Mucosa of descending colon (tissue), 3 donors: ENCODE results near the gene GALP. TPM values are rescaled to one million over a fixed set of nuclear protein-coding genes. Genes with fewer than 3 reads are reported as not detected.
"Not testable (repeated sequence)": the region's sequence is repeated elsewhere in the genome, so short reads cannot be mapped to it uniquely, and the experiment has no call there.

ENCODE experiments used
- ATAC-seq: fragments of 200-7000 bp; cut with Tn5 transposase; one replicate; pipeline ENCODE4 v1.9.1; 2020; ENCODE audit warnings: mild to moderate bottlenecking, moderate library complexity
- DNase-seq, 3 donors: peaks; one replicate each; pipeline ENCODE4 v3.0.0-alpha.2; 2020
- H3K36me3 ChIP-seq: fragments of 200-600 bp; one replicate; pipeline ENCODE4 v1.8.0; 2021; ENCODE audit warnings: low read depth, mild to moderate bottlenecking
- H3K4me1 ChIP-seq: fragments of 200-600 bp; one replicate; pipeline ENCODE4 v1.8.0; 2021; ENCODE audit warnings: low read depth, mild to moderate bottlenecking
- H3K4me3 ChIP-seq: fragments of 200-600 bp; one replicate; pipeline ENCODE4 v1.8.0; 2021; ENCODE audit warnings: mild to moderate bottlenecking
- H3K9me3 ChIP-seq: fragments of 200-600 bp; one replicate; pipeline ENCODE4 v1.8.0; 2021; ENCODE audit warnings: mild to moderate bottlenecking
- intact Hi-C, 2 donors: fragments of 100-400 bp; cut with DNase I in 1 of 2; cut with micrococcal nuclease in 1 of 2; formaldehyde crosslinking; loops; one replicate each; pipeline versions ENCODE4 v1.11.0 to v1.11.1; 2022; cut with DNase I, micrococcal nuclease
- total RNA-seq, 3 donors: library from RNA; stranded (reverse); fragmentation: NEBNext Ultra II Directional in 2 of 3; extraction: Animal tissue kit (Norgen Biotek cat#: 25700) in 2 of 3; gene quantifications; one replicate each; pipeline versions ENCODE4 v1.2.1 to v1.2.4, GENCODE V29; 2021 to 2023
- TF ChIP-seq, protein P1 (sequence below): fragments of 200-600 bp; IDR thresholded peaks from one replicate; pipeline ENCODE4 v1.8.0; 2022; ENCODE audit warnings: antibody characterized with exemption, mild to moderate bottlenecking
- donor health status: DM: no; HTN: no; CAD: no; lungs with moderate emphysema.
- donor health status: DM: no; HTN: no; CAD: no.
- donor health status: DM: no; HTN: yes; CAD: no.

GALP gene
- total RNA-seq, 3 donors from 2014 or later = not detected

DNA sequence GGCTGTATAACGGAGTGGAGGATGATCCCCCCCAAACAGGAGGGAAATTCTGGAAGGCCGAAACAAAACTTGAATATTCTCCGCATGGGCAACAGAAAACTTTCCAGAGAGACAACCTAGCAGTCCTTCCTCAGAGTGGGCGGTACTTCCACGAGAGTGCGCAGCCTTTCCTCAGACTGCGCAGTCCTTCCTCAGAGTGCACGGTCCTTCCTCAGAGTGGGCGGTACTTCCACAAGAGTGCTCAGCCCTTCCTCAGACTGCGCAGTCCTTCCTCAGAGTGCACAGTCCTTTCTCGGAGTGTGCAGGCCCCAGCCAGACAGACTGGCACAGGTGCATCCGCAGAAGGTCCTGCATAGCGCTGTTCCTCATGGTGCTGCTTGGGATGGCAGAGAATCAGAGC lies 12.7 kb upstream of the GALP start:
- TF ChIP-seq, protein P1, sequence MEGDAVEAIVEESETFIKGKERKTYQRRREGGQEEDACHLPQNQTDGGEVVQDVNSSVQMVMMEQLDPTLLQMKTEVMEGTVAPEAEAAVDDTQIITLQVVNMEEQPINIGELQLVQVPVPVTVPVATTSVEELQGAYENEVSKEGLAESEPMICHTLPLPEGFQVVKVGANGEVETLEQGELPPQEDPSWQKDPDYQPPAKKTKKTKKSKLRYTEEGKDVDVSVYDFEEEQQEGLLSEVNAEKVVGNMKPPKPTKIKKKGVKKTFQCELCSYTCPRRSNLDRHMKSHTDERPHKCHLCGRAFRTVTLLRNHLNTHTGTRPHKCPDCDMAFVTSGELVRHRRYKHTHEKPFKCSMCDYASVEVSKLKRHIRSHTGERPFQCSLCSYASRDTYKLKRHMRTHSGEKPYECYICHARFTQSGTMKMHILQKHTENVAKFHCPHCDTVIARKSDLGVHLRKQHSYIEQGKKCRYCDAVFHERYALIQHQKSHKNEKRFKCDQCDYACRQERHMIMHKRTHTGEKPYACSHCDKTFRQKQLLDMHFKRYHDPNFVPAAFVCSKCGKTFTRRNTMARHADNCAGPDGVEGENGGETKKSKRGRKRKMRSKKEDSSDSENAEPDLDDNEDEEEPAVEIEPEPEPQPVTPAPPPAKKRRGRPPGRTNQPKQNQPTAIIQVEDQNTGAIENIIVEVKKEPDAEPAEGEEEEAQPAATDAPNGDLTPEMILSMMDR = no peak
- no peak for DNase-seq
- intact Hi-C loops = loop anchor here in 1 of 2 donors (5.0 kb wide), 1 partner anchor 76 kb away; no protein-coding TSS in a partner anchor
- no peak for ATAC-seq
- Histone ChIP-seq H3K9me3 (no peaks in the 10 kb centered on the region), H3K4me1 (no peaks in the 10 kb centered on the region), H3K4me3 (no peak overlapping the region), H3K36me3 (no peaks in the 10 kb centered on the region)

DNA sequence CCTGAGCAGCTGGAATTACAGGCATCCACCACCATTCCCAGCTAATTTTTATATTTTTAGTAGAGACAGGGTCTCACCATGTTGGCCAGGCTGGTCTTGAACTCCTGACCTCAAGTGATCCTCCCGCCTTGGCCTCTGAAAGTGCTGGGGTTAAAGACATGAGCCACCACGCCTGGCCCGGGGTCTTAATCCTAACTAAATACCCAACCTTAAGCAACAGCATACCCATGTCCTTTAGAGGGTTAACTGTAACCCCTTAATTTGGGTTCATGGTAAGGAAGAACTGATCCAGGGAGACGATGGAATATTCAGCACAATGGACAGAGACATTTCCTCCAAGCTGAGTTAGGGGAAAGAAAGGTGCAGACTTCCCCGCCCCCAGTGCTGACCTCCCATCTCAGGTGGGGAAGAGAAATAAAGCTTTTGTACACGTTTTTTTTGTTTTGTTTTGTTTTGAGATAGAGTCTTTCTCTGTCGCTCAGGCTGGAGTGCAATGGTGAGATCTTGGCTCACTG lies 8.7 kb upstream of the GALP start:
- DNase-seq (no peak), ATAC-seq (no peak)
- Histone ChIP-seq H3K9me3 (no peaks in the 10 kb centered on the region), H3K4me1 (no peaks in the 10 kb centered on the region), H3K36me3 (no peaks in the 10 kb centered on the region), H3K4me3 (no peak overlapping the region)
- TF ChIP-seq, protein P1 = no peak
- intact Hi-C loops = no loop called here

GRCh38 chr19:56170261-56170660 lies 5.5 kb upstream of the GALP start:
- Histone ChIP-seq H3K9me3 (no peaks in the 10 kb centered on the region), H3K4me1 (no peaks in the 10 kb centered on the region), H3K4me3 (no peak overlapping the region), H3K36me3 (no peaks in the 10 kb centered on the region)
- TF ChIP-seq, protein P1 = no peak
- DNase-seq (no peak), ATAC-seq (no peak)
- intact Hi-C loops = loop anchor here in 1 of 2 donors (10.0 kb wide), 1 partner anchor 95 kb away; no protein-coding TSS in a partner anchor

- ATAC-seq = no peak
- intact Hi-C loops = loop anchor here in 1 of 2 donors (10.0 kb wide), 1 partner anchor 99 kb away; no protein-coding TSS in a partner anchor
Observed at GRCh38 chr19:56174086-56174485, 1.7 kb upstream of the GALP start.

DNA sequence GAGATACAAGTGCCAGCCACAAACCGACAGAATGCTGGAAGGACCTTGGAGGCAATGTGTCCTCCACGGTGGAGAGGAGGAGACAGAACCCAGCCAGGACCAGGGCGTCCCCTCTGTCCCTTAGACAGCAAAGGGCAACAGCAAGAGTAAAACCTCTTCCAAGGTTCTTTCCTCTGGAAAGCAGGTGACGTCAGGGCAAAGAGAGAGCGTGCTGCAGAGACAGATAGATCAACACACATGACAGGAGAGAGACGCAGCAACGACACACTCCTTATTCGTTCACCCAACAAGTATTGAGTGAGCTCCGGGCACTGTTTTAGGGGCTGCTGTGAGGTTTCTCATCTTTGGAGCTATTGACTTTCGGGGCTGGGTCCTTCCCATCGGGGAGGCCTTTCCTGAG lies 1.3 kb upstream of the GALP start:
- intact Hi-C loops = loop anchor here in 1 of 2 donors (10.0 kb wide), 1 partner anchor 100 kb away; no protein-coding TSS in a partner anchor
- no peaks in the 10 kb centered on the region for H3K36me3 ChIP-seq
- TF ChIP-seq, protein P1 = no peak
- no peak overlapping the region for H3K4me3 ChIP-seq
- DNase-seq = no peak
- no peaks in the 10 kb centered on the region for H3K4me1 ChIP-seq
- no peaks in the 10 kb centered on the region for H3K9me3 ChIP-seq
- ATAC-seq = no peak

More at GRCh38 chr19:56174086-56174485, 1.7 kb upstream of the GALP start:
- DNase-seq = no peak
- TF ChIP-seq, protein P1 = no peak
- Histone ChIP-seq H3K4me1 (no peaks in the 10 kb centered on the region), H3K9me3 (no peaks in the 10 kb centered on the region), H3K4me3 (no peak overlapping the region), H3K36me3 (no peaks in the 10 kb centered on the region)

DNA sequence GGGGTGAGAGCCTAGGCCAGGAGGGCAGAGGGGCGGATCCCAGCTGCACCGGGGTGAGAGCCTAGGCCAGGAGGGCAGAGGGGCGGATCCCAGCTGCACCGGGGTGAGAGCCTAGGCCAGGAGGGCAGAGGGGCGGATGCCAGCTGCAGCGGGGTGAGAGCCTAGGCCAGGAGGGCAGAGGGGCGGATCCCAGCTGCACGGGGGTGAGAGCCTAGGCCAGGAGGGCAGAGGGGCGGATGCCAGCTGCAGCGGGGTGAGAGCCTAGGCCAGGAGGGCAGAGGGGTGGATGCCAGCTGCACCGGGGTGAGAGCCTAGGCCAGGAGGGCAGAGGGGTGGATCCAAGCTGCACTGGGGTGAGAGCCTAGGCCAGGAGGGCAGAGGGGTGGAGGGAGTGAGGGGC lies 502 bp downstream of the GALP start:
- not testable (repeated sequence) for DNase-seq, H3K4me3 ChIP-seq, H3K9me3 ChIP-seq, ATAC-seq, H3K36me3 ChIP-seq, H3K4me1 ChIP-seq
- intact Hi-C loops = loop anchor here in 1 of 2 donors (10.0 kb wide), 1 partner anchor 102 kb away; no protein-coding TSS in a partner anchor
